GM12892 (cell line): ENCODE results near the gene MYL6.

Source experiments
- POLR2A ChIP-seq: IDR thresholded peaks from 2 replicates; pipeline ENCODE4 v1.6.1; 2011; ENCODE audit warnings: low read depth, low read length, control low read depth
- POLR2AphosphoS5 ChIP-seq: IDR thresholded peaks from 2 replicates; pipeline ENCODE4 v1.6.1; 2011; ENCODE audit warnings: low read depth, low read length, control low read depth
- TAF1 ChIP-seq: IDR thresholded peaks from 2 replicates; pipeline ENCODE4 v1.6.1; 2011; ENCODE audit warnings: low read depth, mild to moderate bottlenecking, control low read depth, low read length, borderline replicate concordance

- no peak for TF ChIP-seq POLR2A
- TF ChIP-seq TAF1: no peak
- no peak for TF ChIP-seq POLR2AphosphoS5
Measured at GRCh38 chr12:56192582-56192981, 34.4 kb downstream of the MYL6 start.
